ENCODE data around the gene HS3ST3A1.
A peak's percentile ranks its signal among the peaks of the same experiment; 100 is the strongest.

Gene HS3ST3A1

GRCh38 chr17:13597723-13598347, 3.9 kb downstream of the HS3ST3A1 start:
- DNase-seq = peak; percentile 16 to 33

DNA sequence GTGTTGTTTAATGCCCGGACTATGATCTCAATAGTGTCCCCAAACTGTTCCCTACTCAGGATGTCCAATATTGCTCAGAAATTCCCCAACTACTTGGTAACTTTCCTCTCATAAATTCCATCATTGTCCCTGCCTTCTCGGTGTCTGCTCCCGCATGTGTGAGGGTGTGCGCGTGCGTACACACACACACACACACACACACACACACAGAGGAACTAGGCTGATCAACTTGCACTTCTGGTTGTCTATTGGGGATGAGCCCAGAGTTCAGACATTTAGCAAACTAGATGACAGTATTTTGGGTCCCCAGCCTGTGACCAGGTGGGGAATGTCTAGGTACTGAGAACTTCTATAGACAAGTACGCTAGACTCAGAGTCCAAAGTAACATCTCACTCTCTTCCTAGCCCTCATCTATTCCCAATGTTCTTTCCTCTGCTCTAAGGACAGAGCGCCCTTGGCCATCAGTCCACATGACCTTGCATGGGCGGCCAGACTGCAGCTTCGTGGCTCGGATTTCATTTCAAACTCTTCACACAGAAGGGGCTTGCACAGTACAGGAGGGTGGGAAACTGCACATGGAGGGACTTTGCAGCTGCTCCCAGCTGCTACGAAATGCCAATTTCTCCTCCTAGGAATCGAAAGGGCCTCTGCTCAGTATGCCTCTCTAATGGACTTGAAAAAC, 5.3 kb downstream of the HS3ST3A1 start:
- no peak for DNase-seq

DNA sequence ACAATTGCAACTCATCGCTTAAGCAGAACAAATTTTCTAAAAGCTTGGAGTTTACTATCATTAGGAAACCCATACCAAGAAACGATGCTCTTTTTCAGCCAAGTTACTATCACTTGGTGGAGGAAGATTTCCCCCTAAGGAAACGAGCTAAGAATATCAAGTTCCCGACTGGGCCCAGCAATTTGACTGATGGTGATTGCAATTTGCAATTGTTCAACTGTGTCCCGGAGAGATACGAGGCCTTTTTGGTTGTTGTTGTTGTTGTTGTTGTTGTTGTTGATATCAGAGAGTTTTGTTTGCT, 6.2 kb downstream of the HS3ST3A1 start:
- DNase-seq = no peak

GRCh38 chr17:13594762-13595598, 6.7 kb downstream of the HS3ST3A1 start:
- peak; percentile 76 to 92 for DNase-seq

- no peak for DNase-seq
These were observed 7.4 kb downstream of the HS3ST3A1 start for GRCh38 chr17:13594310-13594709.

GRCh38 chr17:13593757-13594156, 8.0 kb downstream of the HS3ST3A1 start:
- no peak for DNase-seq

DNA sequence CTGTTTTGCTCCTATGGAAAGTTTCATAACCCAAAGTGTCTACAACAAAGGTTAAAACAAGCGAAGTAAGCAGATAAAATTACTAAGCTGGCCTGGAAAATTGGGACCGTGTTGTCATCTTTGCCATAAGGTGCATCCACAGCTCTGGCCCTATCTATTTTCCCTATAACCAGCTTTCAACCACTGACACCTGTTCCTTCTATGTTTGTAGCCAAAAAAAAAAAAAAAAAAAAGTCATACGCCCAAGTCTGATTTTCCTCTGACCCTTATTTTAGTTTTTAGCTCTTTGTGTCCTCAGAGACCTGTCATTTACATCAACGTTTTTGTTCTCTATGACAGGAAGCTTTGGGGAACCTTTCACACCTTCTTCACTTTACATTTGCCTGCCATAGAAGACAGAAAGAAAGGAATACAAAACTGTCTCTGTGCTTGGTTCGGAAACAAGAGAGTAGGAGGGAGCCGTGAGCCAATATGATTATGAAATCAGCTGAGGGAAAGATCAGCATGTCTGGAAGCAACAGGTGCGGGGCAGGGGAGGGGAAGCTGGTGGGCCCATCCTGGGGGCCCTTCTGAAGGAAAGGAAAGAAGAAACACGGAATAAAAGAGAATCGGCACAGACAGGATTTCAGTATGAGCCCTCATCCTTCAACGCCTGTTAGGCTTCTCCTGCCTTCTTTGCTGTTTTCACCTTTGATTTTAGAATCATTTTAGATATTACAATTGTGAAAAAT, 8.5 kb downstream of the HS3ST3A1 start:
- DNase-seq = no peak

DNA sequence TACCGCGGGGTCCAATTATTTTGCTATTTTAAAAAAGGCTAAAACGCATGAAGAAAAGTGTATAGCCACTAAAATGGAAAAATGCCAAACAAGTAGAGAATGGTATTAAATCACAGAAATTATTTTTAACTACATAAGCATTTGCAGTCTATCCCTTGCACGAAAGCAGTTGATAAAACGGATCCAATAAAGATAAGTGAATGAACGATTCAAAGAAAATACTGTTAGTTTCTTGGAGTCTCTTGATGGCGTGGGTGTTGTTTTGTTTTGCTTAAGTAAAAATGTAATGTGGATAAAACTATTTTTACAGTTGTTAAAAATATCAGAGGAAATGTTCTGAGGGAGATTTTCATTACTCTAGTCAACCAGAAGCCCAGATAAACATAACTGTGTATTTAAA, 9.3 kb downstream of the HS3ST3A1 start:
- DNase-seq = no peak

DNA sequence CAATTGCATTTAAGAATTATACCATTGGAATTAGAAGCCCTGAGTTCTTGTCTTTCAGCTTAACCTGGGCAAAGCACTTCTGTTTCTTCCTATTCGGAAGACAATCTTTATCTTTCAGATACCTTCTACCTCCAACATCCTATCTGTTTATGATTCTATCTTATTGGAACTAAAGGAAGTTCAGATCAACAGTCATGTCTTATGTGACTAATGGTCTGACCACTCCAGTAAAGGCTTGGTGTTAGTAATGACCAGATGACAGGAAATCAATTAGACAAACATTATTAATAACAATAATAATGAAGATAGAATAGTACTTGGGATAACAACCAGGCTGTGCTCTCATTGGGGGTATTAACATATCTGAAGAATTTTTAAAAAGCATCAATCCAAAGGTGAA, 11.3 kb downstream of the HS3ST3A1 start:
- DNase-seq = no peak

- no peak for DNase-seq
These were observed 12.1 kb downstream of the HS3ST3A1 start for GRCh38 chr17:13589658-13590057.

- no peak for DNase-seq
These were observed 14.0 kb downstream of the HS3ST3A1 start for GRCh38 chr17:13587487-13588338.

DNA sequence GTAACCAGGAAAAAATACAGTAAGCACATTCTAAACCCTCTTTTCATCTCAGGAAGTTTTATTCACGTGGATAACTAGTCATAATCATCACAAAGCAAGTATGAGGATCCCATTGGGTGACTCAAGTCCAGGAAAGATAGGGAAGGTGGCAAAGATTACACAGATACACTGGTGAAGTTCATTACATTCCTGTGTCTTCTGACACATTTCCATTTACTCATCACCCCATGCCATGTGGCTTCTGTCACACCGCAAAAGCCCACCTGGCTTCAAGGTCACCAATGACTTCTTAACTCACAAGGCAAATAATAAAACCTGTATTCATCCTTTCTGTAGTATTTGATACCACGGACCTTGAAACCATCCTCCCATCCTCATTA, 17.0 kb downstream of the HS3ST3A1 start:
- no peak for DNase-seq

DNA sequence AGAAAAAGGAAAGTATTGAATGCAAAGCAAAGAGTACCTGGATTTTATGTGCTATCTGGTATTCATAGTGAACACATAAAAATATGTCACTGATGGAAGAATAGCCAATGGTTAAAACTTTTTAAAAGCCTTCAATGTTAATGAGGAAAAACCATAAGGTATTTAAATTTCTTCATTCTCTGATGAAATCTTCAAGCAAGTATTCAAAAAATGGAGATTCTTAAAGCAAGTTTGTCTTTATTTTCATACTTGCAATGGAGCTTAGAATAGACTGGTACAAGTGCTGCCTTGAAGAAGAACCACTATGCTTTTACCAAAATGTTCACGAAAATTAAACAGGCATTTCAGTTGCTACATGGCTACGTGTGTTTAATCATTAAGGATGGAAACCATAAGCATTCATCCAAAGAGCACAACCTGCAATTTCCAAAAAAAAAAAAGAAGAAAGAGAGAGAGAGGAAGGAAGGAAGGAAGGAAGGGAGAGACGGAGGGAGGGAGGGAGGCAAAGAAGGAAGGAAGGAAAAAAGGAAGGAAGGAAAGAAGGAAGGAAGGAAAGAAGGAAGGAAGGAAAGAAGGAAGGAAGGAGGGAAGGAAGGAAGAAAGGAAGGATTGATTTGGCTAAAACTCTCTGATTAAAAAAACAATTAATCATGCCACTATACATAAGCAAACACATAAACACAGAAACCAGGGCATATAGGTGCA, 17.6 kb downstream of the HS3ST3A1 start:
- DNase-seq = no peak

- no peak for DNase-seq
These were observed 18.8 kb downstream of the HS3ST3A1 start for GRCh38 chr17:13582776-13583547.

DNA sequence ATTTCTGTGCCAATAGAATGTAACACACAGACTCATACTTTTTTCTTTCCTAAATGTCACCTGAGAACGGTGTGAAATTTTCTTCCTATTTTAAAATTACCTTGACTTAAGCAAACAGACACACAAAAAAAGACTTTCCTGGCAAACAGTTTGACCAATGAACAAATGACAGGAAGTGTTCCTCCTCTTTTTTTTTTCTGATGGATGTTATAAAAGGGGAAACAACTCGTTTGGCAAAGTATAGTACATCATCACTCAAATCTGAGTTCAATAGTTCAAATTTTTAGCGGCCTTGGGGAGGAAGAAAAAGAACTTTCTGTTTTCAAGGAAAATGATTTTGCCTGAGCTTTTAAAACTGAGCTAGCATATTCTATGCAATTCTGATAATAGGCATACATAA, 19.8 kb downstream of the HS3ST3A1 start:
- no peak for DNase-seq

DNA sequence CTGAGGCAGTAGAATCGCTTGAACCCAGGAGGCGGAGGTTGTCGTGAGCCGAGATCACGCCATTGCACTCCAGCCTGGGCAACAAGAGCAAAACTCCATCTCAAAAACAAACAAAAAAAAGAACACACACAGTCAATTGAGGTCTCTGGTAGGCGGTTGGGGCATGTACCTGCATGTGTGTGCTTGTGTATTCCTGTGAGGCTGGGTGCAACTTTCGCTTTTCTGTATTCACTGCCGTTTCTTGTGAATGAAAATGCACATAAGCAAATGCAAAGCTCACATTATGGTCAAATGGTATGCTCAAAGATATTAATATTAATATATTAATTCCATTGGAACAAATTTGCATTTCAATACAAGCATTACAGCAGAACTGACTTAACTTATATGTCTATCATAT, 20.9 kb downstream of the HS3ST3A1 start:
- DNase-seq = no peak

- DNase-seq = no peak
These were observed 24.8 kb downstream of the HS3ST3A1 start for GRCh38 chr17:13576661-13577526.

GRCh38 chr17:13575922-13576419, 25.8 kb downstream of the HS3ST3A1 start:
- no peak for DNase-seq

DNA sequence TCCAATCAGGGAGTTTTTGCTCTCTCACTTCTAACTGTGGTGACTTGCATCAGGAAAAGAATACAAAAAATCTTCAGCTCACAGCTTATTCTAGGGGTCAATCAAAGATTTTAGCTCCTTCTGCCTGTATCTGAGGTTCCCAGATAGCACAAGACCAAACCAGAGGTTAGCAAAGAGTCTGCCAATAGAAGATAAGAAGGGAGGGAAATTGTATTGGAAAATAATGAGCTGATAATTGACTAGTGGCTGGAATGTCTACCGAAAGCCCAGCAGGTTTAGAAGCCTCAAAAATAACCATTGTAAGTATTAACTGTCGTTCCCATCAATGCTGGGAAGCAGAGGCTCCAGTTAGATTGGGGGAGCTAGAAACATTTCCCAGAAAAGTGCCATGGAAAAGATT, 26.3 kb downstream of the HS3ST3A1 start:
- DNase-seq = no peak

- no peak for DNase-seq
These were observed 29.1 kb downstream of the HS3ST3A1 start for GRCh38 chr17:13572581-13572980.

Measured in activated CD4-positive, alpha-beta T cell treated with anti-CD3 and anti-CD28 coated beads for 4 hours (primary cell).